Central memory CD4-positive, alpha-beta T cell (primary cell): Measurements from ENCODE around the gene PRKAG3.
"Not testable (repeated sequence)": the region's sequence is repeated elsewhere in the genome, so short reads cannot be mapped to it uniquely, and the experiment has no call there.

ENCODE experiments used
- DNase-seq: peaks from one replicate; pipeline ENCODE4 v3.0.0; 2022

PRKAG3 gene

GRCh38 chr2:218780046-218780445 is 51.6 kb downstream of the PRKAG3 start:
- DNase-seq: no peak

- DNase-seq: no peak
These were observed 54.2 kb downstream of the PRKAG3 start for GRCh38 chr2:218777276-218777990.

GRCh38 chr2:218776488-218776887 is 55.1 kb downstream of the PRKAG3 start:
- no peak for DNase-seq

GRCh38 chr2:218773881-218774280 is 57.7 kb downstream of the PRKAG3 start:
- DNase-seq: no peak

GRCh38 chr2:218772759-218773158 is 58.8 kb downstream of the PRKAG3 start:
- DNase-seq: not testable (repeated sequence)
